Nephron (organoid): Measurements from ENCODE around the gene DCN.

Experiments used
- H3K27ac Mint-ChIP-seq, 3 experiments: 2 replicates each; pipeline ENCODE4 v1.8.0; 2020; ENCODE audit warnings: mixed read lengths in 3 of 3, mild to moderate bottlenecking in 2 of 3, moderate library complexity in 1 of 3
- H3K27me3 Mint-ChIP-seq: 2 replicates; pipeline ENCODE4 v1.8.0; 2021; ENCODE audit warnings: low read depth, mild to moderate bottlenecking, moderate library complexity, mixed read lengths
- H3K36me3 Mint-ChIP-seq: 2 replicates; pipeline ENCODE4 v1.8.0; 2020; ENCODE audit warnings: low read depth, mixed read lengths
- H3K4me1 Mint-ChIP-seq: 2 replicates; pipeline ENCODE4 v1.8.0; 2020; ENCODE audit warnings: mixed read lengths
- H3K4me3 Mint-ChIP-seq, 3 experiments: 2 replicates each; pipeline ENCODE4 v1.8.0; 2020; ENCODE audit warnings: mild to moderate bottlenecking in 3 of 3, mixed read lengths in 3 of 3, moderate library complexity in 2 of 3
- H3K9me3 Mint-ChIP-seq: 2 replicates; pipeline ENCODE4 v1.8.0; 2020; ENCODE audit warnings: mixed read lengths
- CTCF ChIP-seq, 3 experiments: fragments of 200-600 bp; sonication (generic); IDR thresholded peaks; one replicate each; pipeline ENCODE4 v1.5.0; 2021; ENCODE audit warnings: antibody characterized with exemption in 3 of 3; ENCODE audit not compliant: unreplicated experiment in 3 of 3

DCN gene

GRCh38 chr12:91182636-91183455 is at the start of gene DCN:
Gene DCN, minus strand, starts transcription at chr12:91182817. Its CDS starts 4,265 bp downstream, at chr12:91178552.
- no peak within 1 kb of the TSS for H3K27ac Mint-ChIP-seq
- no peak within 1 kb of the TSS for H3K4me3 Mint-ChIP-seq
- peaks cover 3% of the 10 kb centered on the region for H3K36me3 Mint-ChIP-seq

GRCh38 chr12:91230841-91231240 is 48.2 kb upstream of the DCN start:
- Mint-ChIP-seq H3K27ac (no peak overlapping the region), H3K4me1 (peaks cover 5% of the 10 kb centered on the region), H3K9me3 (peaks cover 5% of the 10 kb centered on the region), H3K27me3 (no peaks in the 10 kb centered on the region), H3K36me3 (no peaks in the 10 kb centered on the region), H3K4me3 (no peak overlapping the region)
- no peak for TF ChIP-seq CTCF (IDR thresholded peaks at IDR 0.05; ENCODE audit: unreplicated experiment in 3 of 3)

More at GRCh38 chr12:91182636-91183455, at the start of gene DCN:
- no peaks in the 10 kb centered on the region for H3K27me3 Mint-ChIP-seq
- TF ChIP-seq CTCF (IDR thresholded peaks at IDR 0.05; ENCODE audit: unreplicated experiment in 3 of 3) = no peak
- H3K4me1 Mint-ChIP-seq = peaks cover 42% of the 10 kb centered on the region
- no peaks in the 10 kb centered on the region for H3K9me3 Mint-ChIP-seq

GRCh38 chr12:91226951-91227350 is 44.3 kb upstream of the DCN start:
- TF ChIP-seq CTCF (IDR thresholded peaks at IDR 0.05; ENCODE audit: unreplicated experiment in 3 of 3) = no peak
- no peaks in the 10 kb centered on the region for H3K27me3 Mint-ChIP-seq
- H3K9me3 Mint-ChIP-seq = no peaks in the 10 kb centered on the region
- H3K4me3 Mint-ChIP-seq = no peak overlapping the region
- H3K36me3 Mint-ChIP-seq = no peaks in the 10 kb centered on the region
- peaks cover 5% of the 10 kb centered on the region for H3K4me1 Mint-ChIP-seq
- H3K27ac Mint-ChIP-seq = no peak overlapping the region

- Mint-ChIP-seq H3K27me3 (no peaks in the 10 kb centered on the region), H3K36me3 (no peaks in the 10 kb centered on the region), H3K4me3 (no peak overlapping the region), H3K27ac (no peak overlapping the region), H3K9me3 (no peaks in the 10 kb centered on the region), H3K4me1 (peaks cover 3% of the 10 kb centered on the region)
- TF ChIP-seq CTCF (IDR thresholded peaks at IDR 0.05; ENCODE audit: unreplicated experiment in 3 of 3) = no peak
Measured at GRCh38 chr12:91225316-91225715, 42.7 kb upstream of the DCN start.

GRCh38 chr12:91224401-91224800 is 41.8 kb upstream of the DCN start:
- TF ChIP-seq CTCF (IDR thresholded peaks at IDR 0.05; ENCODE audit: unreplicated experiment in 3 of 3) = no peak
- H3K27me3 Mint-ChIP-seq = no peaks in the 10 kb centered on the region
- H3K27ac Mint-ChIP-seq = no peak overlapping the region
- no peak overlapping the region for H3K4me3 Mint-ChIP-seq
- H3K36me3 Mint-ChIP-seq = no peaks in the 10 kb centered on the region
- H3K4me1 Mint-ChIP-seq = no peaks in the 10 kb centered on the region
- no peaks in the 10 kb centered on the region for H3K9me3 Mint-ChIP-seq

- H3K9me3 Mint-ChIP-seq = peaks cover 2% of the 10 kb centered on the region
Measured at GRCh38 chr12:91222746-91223145, 40.1 kb upstream of the DCN start.

More at GRCh38 chr12:91222746-91223145, 40.1 kb upstream of the DCN start:
- Mint-ChIP-seq H3K27me3 (no peaks in the 10 kb centered on the region), H3K36me3 (no peaks in the 10 kb centered on the region), H3K4me1 (no peaks in the 10 kb centered on the region), H3K27ac (no peak overlapping the region), H3K4me3 (no peak overlapping the region)
- TF ChIP-seq CTCF (IDR thresholded peaks at IDR 0.05; ENCODE audit: unreplicated experiment in 3 of 3) = no peak
